GM12878 (cell line): ENCODE measurements around the gene MRPL55. TPM values are rescaled to one million over a fixed set of nuclear protein-coding genes. Genes with fewer than 3 reads are reported as not detected.
A peak's percentile ranks its signal among the peaks of the same experiment; 100 is the strongest.

Experiments used
- ATAC-seq: fragments of 200-7000 bp; cut with Tn5 transposase; 3 replicates; pipeline ENCODE4 v1.9.1; 2020; ENCODE audit warnings: mild to moderate bottlenecking, moderate library complexity
- BruUV-seq: library from RNA; stranded (reverse); fragments of 400-500 nt; replicated peaks from 2 replicates; lab custom pipeline; 2021; lab: Mats Ljungman, UMichigan
- CTCF ChIA-PET: fragments of 300-600 bp; sonication (Branson Sonifier 250); formaldehyde crosslinking; extraction: SDS; loops from one replicate; lab custom pipeline; 2021; ENCODE audit warnings: inconsistent platforms; lab: Yijun Ruan, JAX
- POLR2A ChIA-PET: fragments of 350-600 bp; formaldehyde crosslinking; extraction: SDS; loops from one replicate; lab custom pipeline; 2021; ENCODE audit warnings: inconsistent platforms; lab: Charles Lee
- RAD21 ChIA-PET: fragments of 300-600 bp; sonication (Branson Sonifier 250); formaldehyde crosslinking; loops from one replicate; lab custom pipeline; 2023; ENCODE audit warnings: antibody characterized with exemption; ENCODE audit not compliant: unreplicated experiment; lab: Charles Lee
- SMC1A ChIA-PET: fragments of 300-600 bp; sonication (Branson Sonifier 250); formaldehyde crosslinking; loops from one replicate; lab custom pipeline; 2023; ENCODE audit not compliant: unreplicated experiment, uncharacterized antibody; lab: Charles Lee
- DNase-seq: peaks from one replicate; pipeline ENCODE4 v3.0.0-alpha.2; 2011; ENCODE audit warnings: low read depth, low spot score
- FAIRE-seq: peaks from 3 replicates; lab custom pipeline; 2011; peaks lifted over from hg19 to GRCh38; lab: Jason Lieb, UNC
- H2AFZ ChIP-seq: 2 replicates; pipeline ENCODE4 v1.6.0; 2011; ENCODE audit warnings: low read depth, low read length, control low read depth; ENCODE audit not compliant: control insufficient read depth
- H3K27ac ChIP-seq: 2 replicates; pipeline ENCODE4 v1.5.1; 2011; ENCODE audit warnings: control low read depth; ENCODE audit not compliant: control insufficient read depth, insufficient read depth
- H3K27me3 ChIP-seq, 2 experiments: replicated peaks in 1 of 2; 2 replicates each; pipeline versions ENCODE4 v1.6.0 to v1.6.1; 2011; ENCODE audit warnings: low read length in 1 of 2; ENCODE audit not compliant: control insufficient read depth in 2 of 2, insufficient read depth in 2 of 2
- H3K36me3 ChIP-seq, 2 experiments: 2 replicates each; pipeline ENCODE4 v1.5.1; 2011; ENCODE audit warnings: low read length in 1 of 2; ENCODE audit not compliant: control insufficient read depth in 2 of 2, insufficient read depth in 2 of 2
- H3K4me1 ChIP-seq: 2 replicates; pipeline ENCODE4 v1.6.1; 2011; ENCODE audit warnings: mild to moderate bottlenecking, low read length, moderate library complexity, mixed read lengths; ENCODE audit not compliant: control insufficient read depth, insufficient read depth
- H3K4me2 ChIP-seq: 2 replicates; pipeline ENCODE4 v1.6.0; 2011; ENCODE audit warnings: control low read depth; ENCODE audit not compliant: control insufficient read depth, insufficient read depth
- H3K4me3 ChIP-seq: fragments of 200-600 bp; sonication (generic); 2 replicates; pipeline ENCODE4 v1.5.1; 2016
- H3K79me2 ChIP-seq: 2 replicates; pipeline ENCODE4 v1.6.0; 2011; ENCODE audit warnings: low read length; ENCODE audit not compliant: control insufficient read depth, insufficient read depth
- H3K9ac ChIP-seq: 2 replicates; pipeline ENCODE4 v1.8.0; 2011; ENCODE audit warnings: low read length, control low read depth, mixed read lengths; ENCODE audit not compliant: control insufficient read depth, insufficient read depth
- H3K9me3 ChIP-seq: replicated peaks from 3 replicates; pipeline ENCODE4 v1.5.1; 2011; ENCODE audit warnings: mild to moderate bottlenecking, low read length; ENCODE audit not compliant: control insufficient read depth, insufficient read depth
- H4K20me1 ChIP-seq: 2 replicates; pipeline ENCODE4 v1.6.0; 2011; ENCODE audit not compliant: control insufficient read depth, insufficient read depth
- IKZF1 ChIP-seq: fragments of 450-650 bp; conservative IDR thresholded peaks from 2 replicates; pipeline ENCODE4 v1.6.1; 2017; ENCODE audit warnings: antibody characterized with exemption, mild to moderate bottlenecking
- KLF5 ChIP-seq: fragments of 450-650 bp; IDR thresholded peaks from 2 replicates; pipeline ENCODE4 v1.6.1; 2014; ENCODE audit warnings: mild to moderate bottlenecking; ENCODE audit not compliant: partially characterized antibody
- POLR2AphosphoS2 ChIP-seq: IDR thresholded peaks from 2 replicates; pipeline ENCODE4 v1.6.1; 2011; ENCODE audit warnings: low read depth, mild to moderate bottlenecking, low read length, improper control_type of control experiment, moderate library complexity
- POLR2AphosphoS5 ChIP-seq: IDR thresholded peaks from 2 replicates; pipeline ENCODE4 v1.6.1; 2011; ENCODE audit warnings: mild to moderate bottlenecking, low read length, inconsistent platforms
- TCF7 ChIP-seq: IDR thresholded peaks from 2 replicates; pipeline ENCODE4 v1.6.1; 2014; ENCODE audit warnings: antibody characterized with exemption, borderline replicate concordance
- WGBS: methylation state at CpG from one replicate; pipeline ENCODE4 v1.1.6; 2016; ENCODE audit warnings: low lambda C conversion rate; ENCODE audit not compliant: insufficient replicate concordance, insufficient coverage; ENCODE audit errors: missing lambda C conversion rate; 5-methylcytosine and 5-hydroxymethylcytosine counted together
- in situ Hi-C: fragments of 300-500 bp; cut with MboI; formaldehyde crosslinking; loops from 9 replicates; pipeline ENCODE4 v1.14.3; 2018; ENCODE audit warnings: mixed read lengths
- intact Hi-C: fragments of 100-400 bp; cut with micrococcal nuclease; formaldehyde crosslinking; loops from one replicate; pipeline ENCODE4 v1.14.2; 2022; ENCODE audit not compliant: unreplicated experiment
- polyA plus RNA-seq, 11 experiments: library from polyadenylated mRNA; depleted of rRNA in 4 of 11; unstranded in 6 of 11; stranded (reverse) in 5 of 11; fragments of >200 nt; fragmentation: Nextera tagmentation in 4 of 11; fragmentation: Illumina TruSeq in 1 of 11; extraction: Ambion mirVana in 4 of 11; extraction: Trizol in 1 of 11; gene quantifications; 1 replicate in 1 of 11; 2 replicates in 10 of 11; pipeline versions ENCODE4 v1.2.1 to v1.2.3, GENCODE V29; 2011 to 2016; ENCODE audit warnings: inconsistent platforms in 2 of 11, missing spikeins in 2 of 11, low read depth in 1 of 11
- total RNA-seq, 4 experiments: library from RNA; depleted of rRNA in 3 of 4; stranded (reverse); fragments of >200 nt in 3 of 4; fragmentation: Illumina TruSeq in 1 of 4; extraction: Trizol in 1 of 4; gene quantifications; 2 replicates each; pipeline versions ENCODE4 v1.2.1 to v1.2.3, GENCODE V29; 2013 to 2021

MRPL55 gene
- total and polyA plus RNA-seq, 10 of the 15 experiments (the other 5 are each of a cell fraction or from before 2014, with no cell fraction given) = 15.1 to 143 (median 55.8) TPM

DNA sequence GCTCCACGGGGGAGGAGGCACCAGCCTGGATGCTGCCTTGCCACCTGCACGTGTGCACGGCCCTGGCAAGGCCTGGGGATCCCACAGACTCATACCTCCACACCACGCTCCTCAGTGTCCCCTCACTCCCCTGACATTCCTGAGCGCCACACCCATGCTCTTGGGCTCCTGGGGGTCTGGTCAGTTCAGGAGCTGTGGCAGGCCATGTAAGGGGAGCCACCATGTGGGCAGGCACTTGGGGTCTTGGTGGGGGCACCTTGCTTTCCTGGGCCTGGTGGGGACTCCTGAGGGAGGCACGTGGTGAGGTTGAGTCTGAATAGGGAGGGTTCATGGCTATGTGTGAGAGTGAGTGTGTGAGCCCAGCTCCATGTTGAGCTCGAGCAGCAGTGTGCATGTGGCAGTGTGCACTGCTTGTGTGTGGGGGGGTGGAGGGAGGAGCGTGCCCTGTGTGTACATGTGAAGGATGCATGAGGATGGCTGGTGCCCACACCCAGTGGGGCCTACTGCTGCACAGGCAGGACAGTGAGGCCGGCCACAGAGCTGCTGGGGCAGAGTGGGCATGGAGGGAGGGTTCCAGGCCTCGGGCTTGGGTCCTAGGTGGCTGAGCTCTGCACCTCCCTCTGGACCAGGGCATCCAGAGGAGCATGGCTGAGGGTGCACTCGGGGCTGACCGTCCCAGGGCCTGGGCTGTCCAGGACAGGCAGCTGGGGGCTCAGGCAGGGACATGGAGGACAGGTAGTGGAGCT is 42.3 kb upstream of the MRPL55 start:
- CTCF ChIA-PET = no interaction called here

DNA sequence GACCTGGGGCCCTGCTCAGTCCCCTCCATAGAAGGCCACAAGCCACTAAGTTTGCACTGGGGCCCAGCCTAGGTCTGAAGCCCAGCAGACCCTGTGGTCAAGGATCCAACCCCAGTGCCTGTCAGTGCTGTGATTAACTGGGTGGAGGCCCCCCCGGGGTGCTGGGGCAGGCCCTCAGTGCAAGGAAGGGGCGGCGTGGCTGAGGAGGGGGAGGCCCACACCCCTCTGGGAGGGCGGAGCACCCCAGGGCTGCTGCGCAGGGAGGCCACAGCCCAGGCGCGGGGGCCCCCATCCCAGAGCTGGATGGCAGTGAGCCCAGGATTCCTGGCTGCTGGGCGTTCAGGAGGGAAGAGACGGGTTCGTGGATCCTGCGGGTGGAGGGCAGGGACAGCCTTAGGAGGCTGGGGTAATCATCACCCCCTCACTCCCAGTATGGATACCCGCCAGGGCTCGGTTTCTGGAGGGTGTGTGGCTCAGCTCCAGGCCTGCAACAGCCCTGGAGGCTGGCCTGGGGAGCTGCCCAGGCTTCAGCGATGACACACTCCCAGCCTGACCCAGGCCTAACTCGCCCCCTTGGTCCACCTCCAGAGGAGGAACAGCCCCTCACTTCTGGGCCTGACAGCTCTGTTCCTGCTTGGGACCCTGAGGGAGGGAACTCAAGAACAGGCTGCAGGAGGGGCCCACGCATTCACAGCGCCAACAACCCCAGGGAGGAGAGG is 41.5 kb upstream of the MRPL55 start:
- H3K4me1 ChIP-seq = no peaks in the 10 kb centered on the region
- no peak overlapping the region for H3K27ac ChIP-seq
- H3K9ac ChIP-seq = no peak overlapping the region
- ATAC-seq (peak; percentile 9), DNase-seq (no peak), FAIRE-seq (no peak)
- H3K36me3 ChIP-seq = peaks cover 0 to 13% of the 10 kb centered on the region in 2 experiments; a peak in 3 of 4 replicates
- no peaks in the 10 kb centered on the region for H3K27me3 ChIP-seq
- 91% methylated on average over 15 of the region's 17 CpGs for WGBS
- in situ Hi-C loops (no loop called here), intact Hi-C loops (no loop called here)
- ChIA-PET CTCF (no interaction called here), RAD21 (no interaction called here), POLR2A (no interaction called here), SMC1A (no interaction called here)
- no peaks in the 10 kb centered on the region; the same call in 1 of the 2 replicates for H4K20me1 ChIP-seq
- TF ChIP-seq IKZF1 = no peak
- peak; percentile 19; the same call in 1 of the 2 replicates for TF ChIP-seq POLR2AphosphoS5
- no peak overlapping the region for H2AFZ ChIP-seq
- H3K4me3 ChIP-seq = no peak overlapping the region
- H3K4me2 ChIP-seq = no peak overlapping the region
- no TSS peak for BruUV-seq
- H3K79me2 ChIP-seq = peaks cover 4% of the 10 kb centered on the region
- no peaks in the 10 kb centered on the region for H3K9me3 ChIP-seq

More for the DNA sequence above, 42.3 kb upstream of the MRPL55 start:
- ATAC-seq (peak; percentile 8), DNase-seq (no peak), FAIRE-seq (no peak)
- Histone ChIP-seq H3K4me1 (no peaks in the 10 kb centered on the region), H4K20me1 (no peaks in the 10 kb centered on the region), H3K27ac (no peak overlapping the region), H3K4me3 (no peak overlapping the region), H3K9me3 (no peaks in the 10 kb centered on the region), H3K9ac (no peak overlapping the region), H2AFZ (no peak overlapping the region), H3K36me3 (peaks cover 0 to 13% of the 10 kb centered on the region in 2 experiments; a peak in 3 of 4 replicates), H3K4me2 (no peak overlapping the region), H3K27me3 (no peaks in the 10 kb centered on the region), H3K79me2 (peaks cover 4% of the 10 kb centered on the region)
- RAD21 ChIA-PET = no interaction called here
- intact Hi-C loops (no loop called here), in situ Hi-C loops (no loop called here)
- TF ChIP-seq TCF7 (no peak), POLR2AphosphoS2 (peak; percentile 46; the same call in 1 of the 2 replicates), KLF5 (no peak)
- POLR2A ChIA-PET = no interaction called here
- no TSS peak for BruUV-seq
- 71% methylated on average over 12 of the region's 12 CpGs for WGBS
- SMC1A ChIA-PET = no interaction called here
